GM12878 (cell line): Measurements from ENCODE around the gene CRACDL.

Experiments
- BCL11A ChIP-seq: IDR thresholded peaks from 2 replicates; pipeline ENCODE4 v1.6.1; 2011; ENCODE audit warnings: low read depth, low read length
- KDM1A ChIP-seq: fragments of 200-600 bp; sonication (generic); IDR thresholded peaks from 2 replicates; pipeline ENCODE4 v1.6.1; 2016; ENCODE audit warnings: borderline replicate concordance
- MXI1 ChIP-seq: fragments of 150-350 bp; IDR thresholded peaks from 2 replicates; pipeline ENCODE4 v1.6.1; 2011; ENCODE audit warnings: low read depth, mild to moderate bottlenecking, inconsistent platforms, low read length, improper control_type of control experiment
- RB1 ChIP-seq: fragments of 450-650 bp; formaldehyde crosslinking; IDR thresholded peaks from 2 replicates; pipeline ENCODE4 v1.6.1; 2017; ENCODE audit warnings: mild to moderate bottlenecking, borderline replicate concordance
- REST ChIP-seq: IDR thresholded peaks from 2 replicates; pipeline ENCODE4 v1.6.1; 2012; ENCODE audit warnings: mild to moderate bottlenecking, low read depth, low read length
- RFX5 ChIP-seq: IDR thresholded peaks from 2 replicates; pipeline ENCODE4 v1.6.1; 2011; ENCODE audit warnings: low read depth, low read length, improper control_type of control experiment
- SIN3A ChIP-seq: IDR thresholded peaks from 2 replicates; pipeline ENCODE4 v1.6.1; 2012; ENCODE audit warnings: low read depth, low read length, improper control_type of control experiment
- SMARCA5 ChIP-seq: fragments of 450-650 bp; IDR thresholded peaks from 2 replicates; pipeline ENCODE4 v1.6.1; 2017; ENCODE audit warnings: mild to moderate bottlenecking
- YY1 ChIP-seq: IDR thresholded peaks from 2 replicates; pipeline ENCODE4 v1.6.1; 2011; ENCODE audit warnings: low read depth, mild to moderate bottlenecking, low read length
- ZBTB40 ChIP-seq: fragments of 450-650 bp; IDR thresholded peaks from 2 replicates; pipeline ENCODE4 v1.6.1; 2016; ENCODE audit warnings: mild to moderate bottlenecking, moderate library complexity, borderline replicate concordance
- ZNF24 ChIP-seq: fragments of 450-650 bp; IDR thresholded peaks from 2 replicates; pipeline ENCODE4 v1.6.1; 2017; ENCODE audit warnings: antibody characterized with exemption, mild to moderate bottlenecking

GRCh38 chr2:98874186-98874689, 61.8 kb downstream of the CRACDL start:
- TF ChIP-seq REST (no peak), RFX5 (no peak), KDM1A (no peak), SIN3A (no peak), RB1 (no peak), MXI1 (no peak), ZBTB40 (no peak), SMARCA5 (no peak), ZNF24 (no peak), BCL11A (no peak), YY1 (no peak)
